Measurements from ENCODE around the gene ENDOD1. TPM values are rescaled to one million over a fixed set of nuclear protein-coding genes. Genes with fewer than 3 reads are reported as not detected.
"Not testable (repeated sequence)": the region's sequence is repeated elsewhere in the genome, so short reads cannot be mapped to it uniquely, and the experiment has no call there.

The ENDOD1 gene
- total RNA-seq, 2 experiments from 2014 or later = 3.8 to 4.4 TPM

DNA sequence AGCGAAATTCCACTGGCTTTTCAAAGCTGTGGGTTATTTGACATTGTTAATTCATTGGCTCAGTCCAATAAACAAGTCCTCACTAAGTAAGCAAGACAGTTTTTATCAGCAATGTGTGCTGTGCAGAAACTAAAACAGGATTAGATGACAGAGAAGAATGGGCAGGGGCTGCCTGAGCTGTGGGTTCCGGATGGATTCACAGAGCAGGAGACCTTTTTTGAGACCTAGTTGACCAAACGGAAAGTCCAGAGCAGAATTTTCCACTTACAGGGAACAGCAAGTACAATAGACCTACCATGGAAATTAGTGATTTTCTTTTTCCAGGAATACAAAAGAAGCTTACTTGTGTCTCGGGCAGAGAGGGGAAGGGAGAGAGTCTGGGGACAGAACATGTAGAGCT lies 45.6 kb upstream of the ENDOD1 start:
- no peaks in the 10 kb centered on the region for H3K9me3 Mint-ChIP-seq
- ATAC-seq (ENCODE audit: poor library complexity) = no peak

GRCh38 chr11:95045812-95046211 lies 43.8 kb upstream of the ENDOD1 start:
- no peaks in the 10 kb centered on the region for H3K36me3 Mint-ChIP-seq (ENCODE audit: low read depth)
- no peak overlapping the region for H3K4me3 ChIP-seq (ENCODE audit: low read length)
- H3K9me3 Mint-ChIP-seq = no peaks in the 10 kb centered on the region
- peaks cover 58% of the 10 kb centered on the region for H3K27me3 Mint-ChIP-seq
- no peaks in the 10 kb centered on the region for H3K36me3 ChIP-seq (ENCODE audit: insufficient read depth, low read length)
- no peaks in the 10 kb centered on the region for H3K4me1 ChIP-seq (ENCODE audit: insufficient read depth, low read length)
- H3K9me3 ChIP-seq (ENCODE audit: control insufficient read depth in 1 of 2, insufficient read depth in 1 of 2, low read length in 2 of 2) = peaks cover 0 to 7% of the 10 kb centered on the region in 2 experiments
- no peak overlapping the region for H3K27ac Mint-ChIP-seq
- H3K27ac ChIP-seq (ENCODE audit: low read depth in 1 of 2, low read length in 2 of 2) = no peak overlapping the region
- ChIA-PET POLR2A (no interaction called here), CTCF (no interaction called here)
- intact Hi-C loops (cut with DNase I, micrococcal nuclease) = no loop called here
- ATAC-seq (ENCODE audit: poor library complexity) = no peak
- no peak for TF ChIP-seq CTCF (IDR thresholded peaks at IDR 0.05)
- peaks cover 9 to 10% of the 10 kb centered on the region in 2 experiments for H3K27me3 ChIP-seq (ENCODE audit: control insufficient read depth in 1 of 2, insufficient read depth in 2 of 2, low read length in 2 of 2)
- H3K4me1 Mint-ChIP-seq (ENCODE audit: low read depth) = no peaks in the 10 kb centered on the region
- no peak for DNase-seq
- H3K4me3 Mint-ChIP-seq = no peak overlapping the region

More for the DNA sequence above, 45.6 kb upstream of the ENDOD1 start:
- intact Hi-C loops (cut with DNase I, micrococcal nuclease) = no loop called here
- Mint-ChIP-seq H3K4me3 (no peak overlapping the region), H3K4me1 (ENCODE audit: low read depth) (no peaks in the 10 kb centered on the region), H3K27ac (no peak overlapping the region), H3K27me3 (peaks cover 63% of the 10 kb centered on the region), H3K36me3 (ENCODE audit: low read depth) (no peaks in the 10 kb centered on the region)
- Histone ChIP-seq H3K4me1 (ENCODE audit: insufficient read depth, low read length) (no peaks in the 10 kb centered on the region), H3K36me3 (ENCODE audit: insufficient read depth, low read length) (no peaks in the 10 kb centered on the region), H3K9me3 (ENCODE audit: control insufficient read depth in 1 of 2, insufficient read depth in 1 of 2, low read length in 2 of 2) (no peaks in the 10 kb centered on the region), H3K27ac (ENCODE audit: low read depth in 1 of 2, low read length in 2 of 2) (no peak overlapping the region), H3K27me3 (ENCODE audit: control insufficient read depth in 1 of 2, insufficient read depth in 2 of 2, low read length in 2 of 2) (peaks cover 9% of the 10 kb centered on the region in 2 experiments), H3K4me3 (ENCODE audit: low read length) (no peak overlapping the region)
- no peak for TF ChIP-seq CTCF (IDR thresholded peaks at IDR 0.05)
- DNase-seq = no peak
- POLR2A ChIA-PET = no interaction called here
- CTCF ChIA-PET = interaction anchor here (1.1 kb wide), 1 partner anchor 14 kb away, joined by 3 read pairs; no protein-coding TSS in a partner anchor

DNA sequence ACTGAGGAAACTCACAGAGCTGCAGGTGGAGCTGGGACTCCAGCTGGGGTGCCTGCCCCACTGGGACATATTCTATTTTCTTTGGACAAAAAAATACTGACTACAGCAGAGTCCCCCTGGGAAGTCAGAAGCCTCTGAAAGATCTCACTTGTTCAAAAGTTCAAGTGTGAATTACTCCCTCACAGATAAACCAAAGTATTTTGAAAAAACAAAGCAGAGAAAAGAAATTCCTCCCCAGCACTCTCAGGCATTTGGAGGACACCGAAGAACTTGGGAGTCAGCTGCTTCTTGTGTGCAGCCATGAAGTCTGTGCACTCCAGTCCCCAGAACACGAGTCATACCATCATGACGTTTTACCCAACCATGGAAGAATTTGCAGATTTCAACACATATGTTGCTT lies 40.5 kb upstream of the ENDOD1 start, which contains the start of gene KDM4F:
Gene KDM4F (plus strand): TSS at position 301 of the 400 bp plus-strand sequence.
- peaks cover 12 to 19% of the 10 kb centered on the region in 2 experiments for H3K27me3 ChIP-seq (ENCODE audit: control insufficient read depth in 1 of 2, insufficient read depth in 2 of 2, low read length in 2 of 2)
- H3K4me3 ChIP-seq (ENCODE audit: low read length); H3K9me3 Mint-ChIP-seq; H3K4me1 Mint-ChIP-seq (ENCODE audit: low read depth); H3K36me3 ChIP-seq (ENCODE audit: insufficient read depth, low read length); H3K9me3 ChIP-seq (ENCODE audit: control insufficient read depth in 1 of 2, insufficient read depth in 1 of 2, low read length in 2 of 2); CTCF ChIA-PET; H3K27ac ChIP-seq (ENCODE audit: low read depth in 1 of 2, low read length in 2 of 2); H3K27ac Mint-ChIP-seq; POLR2A ChIA-PET; ATAC-seq (ENCODE audit: poor library complexity); H3K4me3 Mint-ChIP-seq; intact Hi-C loops (cut with DNase I, micrococcal nuclease); DNase-seq; H3K36me3 Mint-ChIP-seq (ENCODE audit: low read depth); H3K4me1 ChIP-seq (ENCODE audit: insufficient read depth, low read length): not testable (repeated sequence)
- H3K27me3 Mint-ChIP-seq = peaks cover 53% of the 10 kb centered on the region

DNA sequence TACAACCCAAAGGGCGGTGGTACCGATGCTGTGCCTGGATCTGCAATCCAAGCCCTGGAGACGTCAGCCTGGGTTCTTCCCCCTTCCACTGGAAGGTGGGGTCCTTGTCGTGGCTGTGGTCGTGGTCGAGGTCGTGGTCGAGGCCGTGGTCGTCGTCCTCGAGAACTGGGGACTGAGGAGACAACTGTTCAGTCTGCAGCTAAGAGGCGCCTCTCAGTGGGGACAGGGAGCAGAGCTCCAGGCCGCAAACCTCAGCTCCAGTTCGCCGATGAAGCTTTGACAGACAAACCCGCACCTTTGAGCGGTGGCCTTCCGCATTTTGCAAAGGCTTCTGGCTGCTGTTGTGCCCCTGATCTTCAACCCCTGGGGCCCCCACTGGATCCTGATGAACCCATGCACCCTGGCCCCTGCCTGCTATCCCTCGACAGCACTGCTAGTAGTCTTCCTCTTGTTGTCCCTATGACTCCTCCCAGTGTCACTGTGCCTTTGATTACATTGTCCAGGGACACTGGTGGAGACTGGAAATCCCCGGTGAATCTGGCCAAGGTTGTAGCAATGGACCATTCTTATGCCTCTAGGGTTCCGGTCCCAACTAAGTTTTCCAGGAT lies 38.9 kb upstream of the ENDOD1 start:
- Mint-ChIP-seq H3K4me3 (no peak overlapping the region), H3K4me1 (ENCODE audit: low read depth) (no peaks in the 10 kb centered on the region), H3K36me3 (ENCODE audit: low read depth) (no peaks in the 10 kb centered on the region), H3K27ac (no peak overlapping the region), H3K9me3 (no peaks in the 10 kb centered on the region), H3K27me3 (peaks cover 53% of the 10 kb centered on the region)
- H3K27ac ChIP-seq (ENCODE audit: low read depth in 1 of 2, low read length in 2 of 2) = no peak overlapping the region
- DNase-seq (no peak), ATAC-seq (ENCODE audit: poor library complexity) (no peak)
- H3K9me3 ChIP-seq (ENCODE audit: control insufficient read depth in 1 of 2, insufficient read depth in 1 of 2, low read length in 2 of 2) = peaks cover 0 to 8% of the 10 kb centered on the region in 2 experiments
- no peak for TF ChIP-seq CTCF (IDR thresholded peaks at IDR 0.05)
- H3K36me3 ChIP-seq (ENCODE audit: insufficient read depth, low read length) = no peaks in the 10 kb centered on the region
- ChIA-PET POLR2A (no interaction called here), CTCF (no interaction called here)
- H3K4me1 ChIP-seq (ENCODE audit: insufficient read depth, low read length) = no peaks in the 10 kb centered on the region
- intact Hi-C loops (cut with DNase I, micrococcal nuclease) = loop anchor here in 1 of 2 experiments (10.0 kb wide), 1 partner anchor 54 kb away; no protein-coding TSS in a partner anchor
- H3K27me3 ChIP-seq (ENCODE audit: control insufficient read depth in 1 of 2, insufficient read depth in 2 of 2, low read length in 2 of 2) = peaks cover 17 to 18% of the 10 kb centered on the region in 2 experiments
- H3K4me3 ChIP-seq (ENCODE audit: low read length) = no peak overlapping the region
